Left lung (tissue), 10 donors: Measurements from ENCODE around the gene USP48. TPM values are rescaled to one million over a fixed set of nuclear protein-coding genes. Genes with fewer than 3 reads are reported as not detected.

Experiments
- ATAC-seq: fragments of 200-7000 bp; cut with Tn5 transposase; one replicate; pipeline ENCODE4 v1.9.1; 2020; ENCODE audit warnings: moderate library complexity
- DNase-seq, 4 donors: peaks; one replicate each; pipeline ENCODE4 v3.0.0-alpha.2; 2013 to 2020
- H3K27ac ChIP-seq, 2 donors: fragments of 200-600 bp; sonication (generic) in 1 of 2; one replicate each; pipeline versions ENCODE4 v1.5.0 to v1.8.0; 2020 to 2021
- H3K27me3 ChIP-seq, 2 donors: fragments of 200-600 bp; sonication (generic) in 1 of 2; one replicate each; pipeline versions ENCODE4 v1.5.0 to v1.8.0; 2020 to 2021
- H3K36me3 ChIP-seq, 2 donors: fragments of 200-600 bp; sonication (generic) in 1 of 2; one replicate each; pipeline versions ENCODE4 v1.5.0 to v1.8.0; 2020 to 2021
- H3K4me1 ChIP-seq, 2 donors: fragments of 200-600 bp; one replicate each; pipeline ENCODE4 v1.8.0; 2021
- H3K4me3 ChIP-seq, 2 donors: fragments of 200-600 bp; sonication (generic) in 1 of 2; one replicate each; pipeline versions ENCODE4 v1.5.0 to v1.8.0; 2020 to 2021; ENCODE audit warnings: mild to moderate bottlenecking in 1 of 2
- H3K9me3 ChIP-seq, 2 donors: fragments of 200-600 bp; sonication (generic) in 1 of 2; one replicate each; pipeline versions ENCODE4 v1.5.0 to v1.8.0; 2020 to 2021
- intact Hi-C, 2 donors: fragments of 100-400 bp; cut with DNase I; formaldehyde crosslinking; loops; one replicate each; pipeline versions ENCODE4 v1.11.2 to v1.14.2; 2022
- polyA plus RNA-seq, 6 donors: library from polyadenylated mRNA; unstranded; fragments of 120-200 nt; gene quantifications; one replicate each; pipeline ENCODE4 v1.2.1, GENCODE V29; 2013; ENCODE audit not compliant: insufficient read length in 6 of 6
- total RNA-seq, 2 donors: library from RNA; stranded (reverse); fragmentation: NEBNext Ultra II Directional; extraction: Animal tissue kit (Norgen Biotek cat#: 25700); gene quantifications; one replicate each; pipeline ENCODE4 v1.2.1, GENCODE V29; 2021
- TF ChIP-seq, protein P1 (sequence below), 2 donors: fragments of 200-600 bp; sonication (generic) in 1 of 2; IDR thresholded peaks; one replicate each; pipeline versions ENCODE4 v1.5.0 to v1.8.0; 2021; ENCODE audit warnings: antibody characterized with exemption in 2 of 2
- donor health status: DM: no; HTN: yes; CAD: no.
- donor health status: DM: no; HTN: no; CAD: no.

Gene USP48
- total and polyA plus RNA-seq, 8 donors, result 57.9 to 95.6 (median 80.9) TPM

DNA sequence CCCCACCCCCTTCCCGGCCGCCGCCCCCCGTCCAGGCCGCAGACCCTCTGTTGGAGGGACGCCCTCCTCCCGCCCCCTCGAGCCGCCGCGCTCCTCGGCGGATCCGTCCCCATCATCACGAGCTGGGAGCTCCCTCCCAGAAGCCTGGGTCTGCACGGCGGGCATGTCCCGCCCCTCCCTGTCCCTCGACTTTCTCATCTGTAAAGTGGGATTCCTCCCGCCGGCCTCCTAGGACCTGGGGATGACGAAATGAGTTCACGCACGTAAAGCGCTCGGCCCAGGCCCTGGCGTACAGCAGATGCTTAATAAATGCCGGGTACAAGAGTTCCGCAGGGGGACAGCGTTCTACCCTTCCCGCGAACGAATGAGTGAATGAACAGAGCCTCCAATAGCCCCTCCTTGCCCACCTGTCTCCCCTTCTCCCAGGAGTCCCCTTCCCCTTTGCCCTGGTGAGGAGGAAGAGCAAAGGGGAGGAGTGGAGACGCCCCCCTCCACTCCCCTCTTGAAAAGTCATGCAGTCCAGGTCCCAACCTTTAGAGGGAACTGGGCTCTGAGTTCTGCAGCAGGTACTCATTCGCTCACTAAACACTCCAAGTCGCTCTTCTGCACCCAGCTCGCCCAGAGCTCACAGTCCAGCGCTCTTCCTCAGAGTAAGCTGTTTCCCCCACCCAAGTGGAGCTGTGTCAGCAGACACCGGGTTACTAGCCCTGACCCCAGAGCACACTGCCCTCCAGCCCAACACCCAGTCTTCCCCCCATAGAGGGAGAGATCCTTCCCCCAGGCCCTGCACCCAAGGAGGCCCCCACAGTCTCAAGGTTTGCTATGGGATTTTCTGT lies 130.6 kb downstream of the USP48 start:
- Histone ChIP-seq H3K27me3 (peaks cover 4 to 62% of the 10 kb centered on the region in 2 donors), H3K4me3 (peak overlapping the region in 1 of 2 donors; percentile 20), H3K4me1 (peaks cover 0 to 12% of the 10 kb centered on the region in 2 donors), H3K9me3 (no peaks in the 10 kb centered on the region), H3K27ac (no peak overlapping the region), H3K36me3 (no peaks in the 10 kb centered on the region)
- no peak for DNase-seq
- TF ChIP-seq, protein P1, sequence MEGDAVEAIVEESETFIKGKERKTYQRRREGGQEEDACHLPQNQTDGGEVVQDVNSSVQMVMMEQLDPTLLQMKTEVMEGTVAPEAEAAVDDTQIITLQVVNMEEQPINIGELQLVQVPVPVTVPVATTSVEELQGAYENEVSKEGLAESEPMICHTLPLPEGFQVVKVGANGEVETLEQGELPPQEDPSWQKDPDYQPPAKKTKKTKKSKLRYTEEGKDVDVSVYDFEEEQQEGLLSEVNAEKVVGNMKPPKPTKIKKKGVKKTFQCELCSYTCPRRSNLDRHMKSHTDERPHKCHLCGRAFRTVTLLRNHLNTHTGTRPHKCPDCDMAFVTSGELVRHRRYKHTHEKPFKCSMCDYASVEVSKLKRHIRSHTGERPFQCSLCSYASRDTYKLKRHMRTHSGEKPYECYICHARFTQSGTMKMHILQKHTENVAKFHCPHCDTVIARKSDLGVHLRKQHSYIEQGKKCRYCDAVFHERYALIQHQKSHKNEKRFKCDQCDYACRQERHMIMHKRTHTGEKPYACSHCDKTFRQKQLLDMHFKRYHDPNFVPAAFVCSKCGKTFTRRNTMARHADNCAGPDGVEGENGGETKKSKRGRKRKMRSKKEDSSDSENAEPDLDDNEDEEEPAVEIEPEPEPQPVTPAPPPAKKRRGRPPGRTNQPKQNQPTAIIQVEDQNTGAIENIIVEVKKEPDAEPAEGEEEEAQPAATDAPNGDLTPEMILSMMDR (IDR thresholded peaks at IDR 0.05), result no peak
- peak; percentile 9 for ATAC-seq
- intact Hi-C loops, result loop anchor here in 1 of 2 donors (10.0 kb wide), 1 partner anchor 138 kb away; no protein-coding TSS in a partner anchor

DNA sequence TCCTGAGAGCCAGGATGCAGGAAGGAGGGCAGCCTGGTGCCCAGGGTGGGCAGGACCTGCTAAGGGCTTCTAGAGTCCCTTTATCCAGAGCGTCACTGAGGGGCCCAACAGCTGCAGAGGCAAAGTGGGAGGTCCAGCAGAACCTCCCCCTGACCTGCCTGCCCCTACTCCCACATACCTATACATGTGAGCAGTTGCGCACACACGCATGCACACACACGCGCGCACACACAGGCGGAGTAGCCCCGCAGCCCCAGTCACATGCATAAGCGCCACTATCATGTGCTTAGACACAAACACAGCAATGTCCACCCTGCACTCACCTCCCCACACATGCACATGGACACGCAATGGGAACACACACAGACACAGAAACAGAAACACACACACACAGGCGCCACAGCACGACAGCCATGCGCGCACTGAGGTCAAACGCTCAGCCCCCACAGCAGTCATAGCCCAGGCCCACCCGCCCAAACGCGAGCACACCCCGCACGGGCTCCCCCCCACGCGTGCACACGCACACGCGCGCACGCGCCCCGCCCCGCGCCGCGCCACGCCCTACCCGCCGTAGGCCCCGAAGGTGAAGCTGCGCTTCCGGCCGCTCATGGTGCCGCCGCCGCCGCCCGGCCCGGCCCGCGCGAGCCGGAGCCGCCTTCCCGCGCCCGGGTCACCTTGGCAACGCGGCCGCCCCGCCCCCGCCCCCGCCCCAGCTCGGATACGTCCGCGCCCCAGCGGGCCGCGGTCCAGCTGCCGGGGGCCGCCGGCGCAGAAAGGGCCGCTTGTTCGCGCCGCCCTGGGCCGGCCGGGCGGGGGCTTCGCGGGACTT lies 131.5 kb downstream of the USP48 start:
- Histone ChIP-seq H3K36me3 (no peaks in the 10 kb centered on the region), H3K4me3 (peak overlapping the region in 1 of 2 donors; percentile 39), H3K27me3 (peaks cover 4 to 71% of the 10 kb centered on the region in 2 donors), H3K4me1 (peaks cover 0 to 12% of the 10 kb centered on the region in 2 donors), H3K27ac (no peak overlapping the region), H3K9me3 (no peaks in the 10 kb centered on the region)
- ATAC-seq (peak; percentile 56), DNase-seq (peak in 2 of 4 donors; percentile 60 to 65)
- TF ChIP-seq, protein P1 (IDR thresholded peaks at IDR 0.05), result no peak
- intact Hi-C loops, result loop anchor here in 1 of 2 donors (10.0 kb wide), 1 partner anchor 137 kb away; no protein-coding TSS in a partner anchor

DNA sequence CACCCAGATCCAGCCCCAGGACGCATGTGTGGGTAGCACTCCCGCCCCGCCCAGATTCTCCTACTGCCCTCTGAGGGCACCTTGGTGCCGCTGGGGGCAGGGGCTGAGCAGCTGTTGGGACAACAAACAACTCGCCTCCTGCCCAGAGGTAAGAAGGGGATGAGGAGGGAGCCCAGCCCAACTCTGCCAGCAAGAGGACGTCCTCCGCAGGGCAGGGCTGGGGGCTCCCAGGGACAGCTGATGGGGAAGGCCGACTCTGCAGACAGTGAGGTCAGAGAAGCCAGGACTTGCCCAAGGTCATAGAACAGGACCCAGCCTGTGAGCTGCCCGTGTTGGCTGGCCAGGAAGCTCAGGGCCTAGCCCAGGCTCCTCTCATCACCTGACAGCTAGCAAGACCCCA lies 132.5 kb downstream of the USP48 start:
- Histone ChIP-seq H3K27ac (no peak overlapping the region), H3K4me1 (peaks cover 0 to 12% of the 10 kb centered on the region in 2 donors), H3K9me3 (no peaks in the 10 kb centered on the region), H3K36me3 (no peaks in the 10 kb centered on the region), H3K4me3 (no peak overlapping the region), H3K27me3 (peaks cover 4 to 81% of the 10 kb centered on the region in 2 donors)
- intact Hi-C loops, result loop anchor here in 1 of 2 donors (10.0 kb wide), 1 partner anchor 136 kb away; no protein-coding TSS in a partner anchor
- ATAC-seq (no peak), DNase-seq (no peak)
- TF ChIP-seq, protein P1 (IDR thresholded peaks at IDR 0.05), result no peak

- H3K27me3 ChIP-seq, result peaks cover 4 to 87% of the 10 kb centered on the region in 2 donors
Observed at GRCh38 chr1:21649315-21649714, 133.6 kb downstream of the USP48 start.

More at GRCh38 chr1:21649315-21649714, 133.6 kb downstream of the USP48 start:
- ATAC-seq, result no peak
- TF ChIP-seq, protein P1 (IDR thresholded peaks at IDR 0.05), result no peak
- Histone ChIP-seq H3K4me3 (no peak overlapping the region), H3K36me3 (no peaks in the 10 kb centered on the region), H3K4me1 (peaks cover 0 to 12% of the 10 kb centered on the region in 2 donors), H3K27ac (no peak overlapping the region), H3K9me3 (no peaks in the 10 kb centered on the region)
- no peak for DNase-seq
- intact Hi-C loops, result no loop called here
